HG03025 (cell line): ENCODE results near the gene RAB40AL.

Experiments used
- ATAC-seq: cut with Tn5 transposase; IDR thresholded peaks from one replicate; pipeline ENCODE4 v1.9.1; 2021; ENCODE audit warnings: mild to moderate bottlenecking, moderate library complexity; ENCODE audit not compliant: unreplicated experiment, low FRiP score

RAB40AL gene

DNA sequence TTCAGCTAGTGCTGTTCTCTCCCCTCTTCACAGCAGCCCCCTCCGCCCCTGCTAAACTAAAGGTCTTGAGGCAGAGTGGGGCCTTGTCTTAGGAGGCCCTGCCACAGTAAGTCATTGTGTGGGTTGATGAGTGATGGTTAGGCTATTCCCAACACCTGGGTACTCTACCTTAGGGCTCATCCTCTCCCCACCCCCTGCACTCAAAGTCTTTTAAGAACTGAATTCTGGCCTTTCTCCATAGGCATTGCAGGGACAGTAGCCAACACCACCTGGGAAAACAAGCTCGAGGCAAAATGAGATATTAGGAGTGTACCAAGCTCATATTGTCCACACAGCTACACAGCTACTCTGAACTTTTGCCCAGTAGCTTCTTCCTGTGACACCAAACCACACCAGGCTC lies 42.5 kb downstream of the RAB40AL start:
- ATAC-seq: no peak

DNA sequence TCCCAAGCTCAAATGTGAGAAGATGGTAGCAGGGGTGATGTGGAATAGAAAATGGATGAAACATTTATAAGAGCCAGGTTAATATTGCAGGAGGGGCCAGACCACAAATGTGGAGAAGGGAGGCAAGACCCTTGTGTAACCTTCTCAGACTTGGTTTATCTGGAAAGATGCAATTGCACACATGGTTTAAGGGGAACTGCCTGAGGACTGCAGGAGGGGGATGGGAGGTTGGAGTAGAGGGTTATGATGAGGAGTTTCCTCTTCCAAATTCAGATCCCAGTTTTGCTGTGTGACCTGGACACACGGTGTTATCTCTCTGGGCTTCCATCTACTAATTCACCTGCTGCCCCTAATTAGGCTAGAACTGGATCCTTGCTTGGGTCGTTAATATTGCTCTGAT lies 46.1 kb downstream of the RAB40AL start:
- ATAC-seq: no peak

DNA sequence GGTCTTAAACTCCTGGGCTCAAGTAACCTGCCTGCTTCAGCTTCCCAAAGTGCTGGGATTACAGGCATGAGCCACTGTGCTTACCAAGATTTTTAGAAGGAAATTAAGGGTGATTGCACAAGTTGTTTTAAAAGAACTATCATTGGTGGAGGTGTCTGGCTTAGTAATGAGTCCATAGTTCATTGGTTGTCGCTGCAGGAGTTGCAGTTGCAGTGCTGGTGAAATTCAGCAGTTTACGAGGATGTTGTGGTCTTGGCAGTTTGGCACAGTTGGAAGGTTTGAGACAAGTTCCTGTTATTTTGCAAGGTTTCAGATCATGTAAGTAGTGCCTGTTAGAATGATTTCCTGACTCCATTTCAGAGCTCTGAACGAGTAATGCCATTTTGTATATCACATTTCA lies 48.1 kb downstream of the RAB40AL start:
- no peak for ATAC-seq
